RKO (cell line): ENCODE data around the gene SEZ6.
A peak's percentile ranks its signal among the peaks of the same experiment; 100 is the strongest.

Experiments used
- DNase-seq: peaks from one replicate; pipeline ENCODE4 v3.0.0-alpha.2; 2016; ENCODE audit warnings: low spot score

The SEZ6 gene

GRCh38 chr17:28974451-28974850, 31.4 kb downstream of the SEZ6 start:
- no peak for DNase-seq

GRCh38 chr17:28973425-28973824, 32.4 kb downstream of the SEZ6 start:
- DNase-seq = no peak

DNA sequence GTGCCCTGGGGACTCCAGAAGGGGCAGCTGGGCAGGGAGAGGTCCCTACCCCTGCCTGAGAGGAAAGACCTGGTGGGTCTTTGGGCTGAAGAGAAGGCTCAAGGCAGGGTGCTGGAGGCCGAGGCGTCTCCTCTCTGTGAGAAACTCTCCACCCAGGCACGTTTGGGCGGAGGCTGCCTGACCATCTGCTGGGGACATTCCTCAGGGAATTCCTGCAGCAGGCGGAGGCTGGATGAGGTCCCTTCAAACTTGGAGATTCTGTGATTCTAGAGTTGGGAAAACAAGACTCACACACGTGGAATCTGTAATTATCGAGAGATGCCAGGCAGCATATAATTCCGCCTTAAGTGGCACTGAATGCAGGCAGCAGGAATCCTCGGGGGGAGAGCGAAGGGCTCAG, 33.4 kb downstream of the SEZ6 start:
- DNase-seq = no peak

GRCh38 chr17:28970879-28971278, 35.0 kb downstream of the SEZ6 start:
- no peak for DNase-seq

DNA sequence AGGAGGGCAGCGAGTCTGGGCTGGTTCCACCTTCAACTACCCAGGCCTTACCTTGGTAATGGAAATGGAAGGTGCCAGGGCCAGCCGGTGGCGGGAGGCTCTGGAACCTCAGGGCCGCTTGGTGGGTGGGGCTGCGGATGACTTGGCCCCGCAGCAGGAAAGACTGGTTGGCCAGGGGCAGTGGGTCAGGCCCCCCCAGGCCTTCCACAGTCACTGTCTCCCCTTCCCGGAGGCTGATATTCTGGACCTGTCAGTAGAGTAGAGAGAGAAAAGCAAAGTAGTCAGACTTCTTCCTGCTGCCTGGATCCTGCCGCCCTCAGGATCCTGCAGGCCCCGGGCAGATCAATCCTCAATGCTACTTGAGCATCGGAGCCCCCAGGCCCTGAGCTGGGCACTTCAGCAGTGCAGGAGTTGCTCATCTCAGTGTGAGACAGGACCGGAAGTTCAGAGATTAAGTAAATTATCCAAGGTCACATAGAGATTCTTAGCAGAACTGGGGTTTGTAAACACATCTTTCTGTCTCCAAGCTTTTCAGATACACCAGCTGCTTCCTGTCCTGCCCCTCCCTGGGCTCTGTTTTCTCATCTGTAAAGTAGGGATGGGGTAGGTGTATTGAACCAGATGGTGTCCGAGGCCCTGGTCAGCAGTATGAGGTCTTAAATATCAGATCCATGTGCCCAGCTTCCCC, 36.0 kb downstream of the SEZ6 start:
- DNase-seq = no peak

- DNase-seq = peak; percentile 31
Observed at GRCh38 chr17:28968914-28969295, 36.9 kb downstream of the SEZ6 start.

GRCh38 chr17:28968231-28968913, 37.5 kb downstream of the SEZ6 start:
- DNase-seq = no peak

GRCh38 chr17:28967221-28968135, 38.4 kb downstream of the SEZ6 start:
- DNase-seq = no peak

DNA sequence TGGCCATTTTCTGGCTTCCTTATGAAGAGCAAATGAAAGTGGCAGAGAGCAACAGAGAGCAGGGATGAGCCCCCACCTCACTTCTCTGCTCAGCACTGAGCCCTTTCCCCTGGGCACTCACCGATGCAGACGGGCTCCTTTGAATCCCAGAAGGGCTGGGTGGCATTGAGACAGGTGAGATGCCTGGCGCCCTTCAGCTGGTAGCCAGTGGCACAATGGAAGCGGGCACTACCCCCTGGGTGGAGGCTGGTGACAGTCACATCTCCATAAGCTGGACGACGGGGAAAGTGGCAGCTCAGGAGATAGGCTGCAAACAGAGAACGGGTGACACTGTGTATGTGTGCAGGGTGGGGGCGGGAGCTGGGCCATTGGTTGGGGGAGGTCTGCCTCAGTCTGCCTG, 42.0 kb downstream of the SEZ6 start:
- DNase-seq = no peak

GRCh38 chr17:28963055-28963611, 42.7 kb downstream of the SEZ6 start:
- no peak for DNase-seq

DNA sequence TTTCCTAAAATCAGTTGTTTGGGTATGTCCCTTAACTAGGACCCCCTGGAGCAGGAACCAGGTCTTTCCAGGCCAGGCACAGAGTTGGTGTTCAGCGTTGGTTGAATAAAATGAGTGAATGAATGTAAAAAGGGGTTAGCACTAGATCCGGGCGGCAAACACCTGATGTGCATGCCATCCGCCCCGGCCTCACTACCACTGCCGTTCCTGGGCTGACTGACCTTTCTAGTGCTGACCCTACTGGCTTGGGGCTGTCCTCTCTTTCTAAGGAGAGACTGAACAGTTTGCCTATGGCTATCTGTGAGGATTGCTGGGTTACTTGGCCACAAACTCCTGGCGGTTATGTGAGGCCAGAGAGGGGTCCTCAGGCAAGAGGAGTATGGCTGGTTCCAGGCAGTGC, 44.4 kb downstream of the SEZ6 start:
- DNase-seq = no peak

DNA sequence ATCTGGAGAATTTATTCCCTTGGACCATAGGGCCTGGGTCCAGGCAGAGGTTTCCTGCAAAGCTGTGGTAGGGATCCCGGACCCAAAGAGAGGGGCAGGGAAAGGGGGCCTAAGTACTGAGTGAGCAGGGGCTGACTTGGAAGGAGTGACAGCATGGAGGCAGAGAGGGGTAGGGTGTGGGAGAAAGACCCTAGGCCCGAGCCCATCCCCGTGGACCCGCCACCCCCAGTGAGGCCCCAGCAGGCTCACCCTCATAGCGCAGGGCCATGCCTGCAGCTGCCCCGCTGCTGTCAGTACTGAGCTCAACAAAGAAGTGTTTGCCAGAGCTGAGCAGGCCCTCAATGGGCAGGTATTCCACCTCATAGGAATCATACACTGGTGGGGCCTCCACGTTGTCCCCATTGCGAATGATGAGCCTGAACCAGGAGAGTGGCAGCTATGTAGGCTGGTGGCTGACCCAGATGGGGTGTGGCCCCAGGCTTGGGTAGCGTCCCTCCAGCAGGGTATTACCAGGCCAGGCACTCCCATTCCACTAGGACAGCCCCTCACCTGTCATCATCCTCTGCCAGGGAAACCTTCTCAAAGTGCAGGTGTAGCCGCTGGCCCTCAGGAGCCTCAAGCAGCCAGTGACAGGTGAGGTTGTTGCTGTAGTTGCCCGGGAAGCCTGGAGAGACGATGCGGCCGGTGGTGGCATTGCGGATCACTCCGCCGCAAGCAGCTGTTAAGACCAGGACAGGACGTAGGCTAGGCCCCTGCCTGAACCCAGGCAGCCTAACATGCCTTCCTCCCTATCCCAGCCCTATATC, 45.4 kb downstream of the SEZ6 start:
- DNase-seq = no peak

GRCh38 chr17:28959471-28959871, 46.4 kb downstream of the SEZ6 start:
- DNase-seq = no peak

DNA sequence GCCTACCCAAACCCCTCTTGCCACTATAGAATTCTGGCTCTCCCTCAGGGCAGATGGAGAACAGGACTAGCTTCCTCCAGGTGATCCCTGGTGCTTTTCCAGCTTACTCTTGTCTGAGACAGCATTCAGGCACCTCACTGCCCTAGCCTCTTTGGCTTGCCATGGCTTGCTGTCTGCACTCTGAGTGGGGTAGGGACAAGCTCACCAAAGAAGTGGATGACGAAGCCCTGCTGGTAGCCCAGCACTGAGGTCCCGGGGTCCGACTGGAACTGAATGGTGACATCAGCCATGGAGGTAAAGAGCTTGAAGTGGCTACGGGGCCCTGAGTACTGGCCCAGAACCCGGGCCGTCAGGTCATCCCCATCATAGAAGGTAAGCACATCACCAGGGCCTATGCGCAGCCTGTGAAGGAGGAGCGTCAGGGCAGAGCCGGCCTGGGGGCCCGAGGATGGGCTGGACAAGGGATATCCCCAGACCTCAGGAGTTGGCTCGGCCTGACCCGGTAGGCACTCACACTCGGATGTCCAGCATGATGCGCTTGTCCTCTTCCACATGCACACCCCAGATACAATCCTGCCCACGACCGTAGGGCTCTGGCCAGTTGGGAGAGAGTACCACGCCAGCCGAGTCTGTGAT, 46.9 kb downstream of the SEZ6 start:
- DNase-seq = no peak

DNA sequence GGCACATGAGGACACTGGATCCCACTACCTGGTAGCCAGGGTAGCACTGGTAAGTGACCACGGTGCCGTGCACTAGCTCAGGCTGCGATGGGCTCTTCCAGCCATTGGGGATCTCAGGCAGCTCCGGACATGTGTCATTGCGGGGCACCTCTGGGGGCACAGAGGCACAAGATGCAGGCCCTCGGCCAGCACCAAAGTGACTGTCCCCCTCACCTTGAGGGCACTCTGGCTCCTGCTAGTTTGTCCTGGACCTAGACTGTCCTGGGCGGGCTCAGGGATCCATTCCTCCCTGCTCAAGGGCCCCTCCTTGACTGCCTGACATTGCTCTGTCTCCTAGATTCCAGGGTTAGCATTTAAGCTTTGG, 47.9 kb downstream of the SEZ6 start:
- no peak for DNase-seq

- DNase-seq = no peak
Observed at GRCh38 chr17:28957277-28957991, 48.4 kb downstream of the SEZ6 start.

DNA sequence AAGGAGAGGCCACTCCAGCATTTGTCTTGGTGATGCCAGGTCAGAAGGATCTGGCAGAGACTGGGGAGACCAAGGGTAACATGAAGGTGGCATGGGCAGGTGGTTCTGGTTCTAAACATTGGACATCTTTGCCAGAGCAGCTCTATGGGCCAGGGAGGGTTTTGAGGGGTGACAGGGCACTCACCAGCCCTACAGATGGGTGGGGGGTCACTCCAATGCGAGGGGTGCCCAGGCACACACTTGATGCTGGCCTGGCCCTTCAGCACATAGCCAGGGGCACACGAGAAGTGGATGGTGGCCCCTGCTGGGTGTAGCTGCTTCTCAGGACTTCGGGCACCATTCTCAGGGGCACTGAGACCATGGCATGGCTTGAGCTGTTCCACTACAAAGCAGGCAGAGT, 49.0 kb downstream of the SEZ6 start:
- no peak for DNase-seq

DNA sequence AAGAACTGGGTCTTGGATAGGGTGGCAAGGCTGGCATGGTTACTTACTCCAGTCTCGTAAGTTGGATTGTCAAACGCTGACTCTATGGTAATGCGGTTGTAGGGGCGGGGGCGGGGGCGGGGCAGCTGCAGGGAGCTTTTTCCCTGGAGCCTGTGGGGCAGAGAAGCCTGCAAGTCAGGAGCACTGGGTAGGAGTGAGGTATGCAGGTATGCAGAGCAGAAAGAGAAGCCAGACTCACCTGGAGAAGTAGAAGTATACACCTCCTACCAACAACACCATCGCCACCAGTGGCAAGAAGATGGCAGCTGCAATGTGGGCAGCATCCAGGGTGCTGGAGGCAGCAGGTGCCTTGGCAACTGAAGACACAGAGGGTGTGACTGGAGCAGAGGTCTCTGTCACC, 49.7 kb downstream of the SEZ6 start:
- DNase-seq = no peak

GRCh38 chr17:28955408-28955807, 50.4 kb downstream of the SEZ6 start:
- no peak for DNase-seq

DNA sequence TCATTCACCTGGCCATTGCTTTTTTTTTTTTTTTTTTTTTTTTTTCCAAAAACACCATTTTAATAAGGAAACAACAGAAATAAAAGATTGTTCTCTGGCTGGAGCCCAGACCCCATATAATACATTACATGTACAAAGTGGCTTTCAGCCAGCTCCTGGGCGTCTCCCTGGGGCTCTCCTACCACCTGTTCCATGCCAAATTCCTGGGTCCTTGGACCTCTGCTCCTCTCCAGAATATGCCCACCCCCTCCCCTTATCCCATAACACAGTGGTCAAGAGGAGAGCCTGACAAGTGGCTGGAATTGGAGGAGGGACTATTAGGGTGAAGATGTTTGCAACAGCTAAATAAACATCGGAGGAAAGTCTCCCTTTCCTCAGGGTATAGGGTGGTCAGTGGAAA, 50.9 kb downstream of the SEZ6 start:
- no peak for DNase-seq
